Sigmoid colon (tissue), 4 donors: Measurements from ENCODE around the gene EPS8L2.

Experiments used
- EP300 ChIP-seq, 4 donors: sonication (generic); formaldehyde crosslinking; IDR thresholded peaks; one replicate each; pipeline ENCODE4 v1.6.1; 2017; ENCODE audit warnings: antibody characterized with exemption in 4 of 4
- POLR2A ChIP-seq, 2 donors: fragments of 450-650 bp; IDR thresholded peaks; one replicate each; pipeline ENCODE4 v1.6.1; 2016; ENCODE audit warnings: antibody characterized with exemption in 2 of 2, mild to moderate bottlenecking in 2 of 2, moderate library complexity in 2 of 2
- POLR2AphosphoS5 ChIP-seq, 4 donors: sonication (generic); formaldehyde crosslinking; IDR thresholded peaks; one replicate each; pipeline ENCODE4 v1.6.1; 2017; ENCODE audit warnings: antibody characterized with exemption in 4 of 4
- TF ChIP-seq, protein P1 (sequence below), 4 experiments: fragments of 450-650 bp in 3 of 4; fragments of 200-600 bp in 1 of 4; IDR thresholded peaks; one replicate each; pipeline ENCODE4 v1.5.1; 2016 to 2019; ENCODE audit warnings: antibody characterized with exemption in 4 of 4, mild to moderate bottlenecking in 3 of 4, moderate library complexity in 2 of 4

DNA sequence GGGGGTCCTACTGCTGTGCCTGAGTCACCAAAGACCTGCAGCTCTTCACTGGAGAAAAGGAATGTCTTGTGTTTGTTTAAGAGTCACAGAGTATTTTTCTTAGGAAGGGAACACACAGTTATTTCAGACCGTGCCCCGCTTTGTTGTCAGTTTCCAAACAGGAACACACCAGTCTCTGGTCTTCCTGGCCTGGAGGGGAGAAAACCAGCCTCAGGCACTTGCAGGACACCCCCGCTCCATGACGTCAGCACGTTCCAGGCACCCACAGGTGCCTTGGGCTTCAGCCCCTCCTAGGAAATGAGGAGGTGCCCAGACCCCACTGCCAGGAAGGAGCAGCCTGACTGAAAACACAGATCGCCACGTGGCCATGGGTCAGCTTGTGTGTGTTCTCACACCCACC, 16.4 kb upstream of the EPS8L2 start:
- TF ChIP-seq, protein P1, sequence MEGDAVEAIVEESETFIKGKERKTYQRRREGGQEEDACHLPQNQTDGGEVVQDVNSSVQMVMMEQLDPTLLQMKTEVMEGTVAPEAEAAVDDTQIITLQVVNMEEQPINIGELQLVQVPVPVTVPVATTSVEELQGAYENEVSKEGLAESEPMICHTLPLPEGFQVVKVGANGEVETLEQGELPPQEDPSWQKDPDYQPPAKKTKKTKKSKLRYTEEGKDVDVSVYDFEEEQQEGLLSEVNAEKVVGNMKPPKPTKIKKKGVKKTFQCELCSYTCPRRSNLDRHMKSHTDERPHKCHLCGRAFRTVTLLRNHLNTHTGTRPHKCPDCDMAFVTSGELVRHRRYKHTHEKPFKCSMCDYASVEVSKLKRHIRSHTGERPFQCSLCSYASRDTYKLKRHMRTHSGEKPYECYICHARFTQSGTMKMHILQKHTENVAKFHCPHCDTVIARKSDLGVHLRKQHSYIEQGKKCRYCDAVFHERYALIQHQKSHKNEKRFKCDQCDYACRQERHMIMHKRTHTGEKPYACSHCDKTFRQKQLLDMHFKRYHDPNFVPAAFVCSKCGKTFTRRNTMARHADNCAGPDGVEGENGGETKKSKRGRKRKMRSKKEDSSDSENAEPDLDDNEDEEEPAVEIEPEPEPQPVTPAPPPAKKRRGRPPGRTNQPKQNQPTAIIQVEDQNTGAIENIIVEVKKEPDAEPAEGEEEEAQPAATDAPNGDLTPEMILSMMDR (IDR thresholded peaks at IDR 0.05): no peak
- TF ChIP-seq EP300 (IDR thresholded peaks at IDR 0.05): no peak
- no peak for TF ChIP-seq POLR2A (IDR thresholded peaks at IDR 0.05)
- no peak for TF ChIP-seq POLR2AphosphoS5 (IDR thresholded peaks at IDR 0.05)
